ENCODE measurements around the gene FGF18. TPM values are rescaled to one million over a fixed set of nuclear protein-coding genes. Genes with fewer than 3 reads are reported as not detected.

FGF18 gene
- total and polyA plus RNA-seq, 9 of the 15 experiments (the other 6 are each of a cell fraction or from before 2014, with no cell fraction given), result 0.05 to 0.18 (median 0.11) TPM; not detected in 6

DNA sequence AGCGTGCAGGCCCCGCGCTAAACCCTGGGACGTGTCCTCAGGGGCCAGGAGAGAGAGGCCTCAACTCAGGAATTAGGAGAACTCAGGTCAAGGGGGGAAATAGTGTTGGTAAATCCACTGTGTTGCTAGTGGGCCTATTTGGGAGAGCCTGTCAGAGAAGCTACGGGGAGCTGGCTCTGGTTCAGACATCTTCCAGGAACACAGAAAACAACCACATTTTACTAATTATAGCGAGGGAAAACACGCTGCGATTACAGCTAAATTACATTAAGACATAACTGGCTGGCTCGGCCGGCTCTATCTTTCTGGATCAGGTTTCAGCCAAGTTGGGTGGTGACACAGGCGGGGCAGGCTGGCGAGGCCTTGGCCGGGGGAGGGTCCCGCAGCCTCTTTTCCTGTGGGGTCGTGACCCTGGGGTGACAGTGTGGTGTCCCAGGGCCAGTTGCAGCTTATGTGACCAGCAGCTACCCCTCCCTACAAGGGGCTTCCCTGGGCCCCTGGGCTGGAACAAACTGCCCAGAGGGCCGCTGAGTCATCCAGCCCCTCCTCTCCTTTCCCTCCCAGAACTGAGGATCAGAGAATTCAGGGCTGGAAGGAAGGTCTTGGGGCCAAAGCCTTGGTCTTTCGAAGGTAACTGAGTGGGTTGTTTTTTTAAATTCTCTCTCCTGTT is 75.1 kb downstream of the FGF18 start (continued):
- TF ChIP-seq, protein P1, sequence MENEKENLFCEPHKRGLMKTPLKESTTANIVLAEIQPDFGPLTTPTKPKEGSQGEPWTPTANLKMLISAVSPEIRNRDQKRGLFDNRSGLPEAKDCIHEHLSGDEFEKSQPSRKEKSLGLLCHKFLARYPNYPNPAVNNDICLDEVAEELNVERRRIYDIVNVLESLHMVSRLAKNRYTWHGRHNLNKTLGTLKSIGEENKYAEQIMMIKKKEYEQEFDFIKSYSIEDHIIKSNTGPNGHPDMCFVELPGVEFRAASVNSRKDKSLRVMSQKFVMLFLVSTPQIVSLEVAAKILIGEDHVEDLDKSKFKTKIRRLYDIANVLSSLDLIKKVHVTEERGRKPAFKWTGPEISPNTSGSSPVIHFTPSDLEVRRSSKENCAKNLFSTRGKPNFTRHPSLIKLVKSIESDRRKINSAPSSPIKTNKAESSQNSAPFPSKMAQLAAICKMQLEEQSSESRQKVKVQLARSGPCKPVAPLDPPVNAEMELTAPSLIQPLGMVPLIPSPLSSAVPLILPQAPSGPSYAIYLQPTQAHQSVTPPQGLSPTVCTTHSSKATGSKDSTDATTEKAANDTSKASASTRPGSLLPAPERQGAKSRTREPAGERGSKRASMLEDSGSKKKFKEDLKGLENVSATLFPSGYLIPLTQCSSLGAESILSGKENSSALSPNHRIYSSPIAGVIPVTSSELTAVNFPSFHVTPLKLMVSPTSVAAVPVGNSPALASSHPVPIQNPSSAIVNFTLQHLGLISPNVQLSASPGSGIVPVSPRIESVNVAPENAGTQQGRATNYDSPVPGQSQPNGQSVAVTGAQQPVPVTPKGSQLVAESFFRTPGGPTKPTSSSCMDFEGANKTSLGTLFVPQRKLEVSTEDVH (IDR thresholded peaks at IDR 0.05; ENCODE audit: low read depth, partially characterized antibody), result peak; percentile 16
- no peak for TF ChIP-seq TCF7 (IDR thresholded peaks at IDR 0.05; ENCODE audit: borderline replicate concordance)
- TF ChIP-seq DACH1 (IDR thresholded peaks at IDR 0.05; ENCODE audit: partially characterized antibody), result no peak
- TF ChIP-seq CXXC5 (CRISPR knock-in tag; IDR thresholded peaks at IDR 0.05), result peak; percentile 71; the same call in 1 of the 2 replicates
- peak; percentile 97 for TF ChIP-seq NFE2 (IDR thresholded peaks at IDR 0.05; ENCODE audit: low read depth)
- no peak for TF ChIP-seq ZNF311 (CRISPR knock-in tag; IDR thresholded peaks at IDR 0.05)
- TF ChIP-seq ZNF324 (CRISPR knock-in tag; IDR thresholded peaks at IDR 0.05), result no peak
- TF ChIP-seq, protein P2, sequence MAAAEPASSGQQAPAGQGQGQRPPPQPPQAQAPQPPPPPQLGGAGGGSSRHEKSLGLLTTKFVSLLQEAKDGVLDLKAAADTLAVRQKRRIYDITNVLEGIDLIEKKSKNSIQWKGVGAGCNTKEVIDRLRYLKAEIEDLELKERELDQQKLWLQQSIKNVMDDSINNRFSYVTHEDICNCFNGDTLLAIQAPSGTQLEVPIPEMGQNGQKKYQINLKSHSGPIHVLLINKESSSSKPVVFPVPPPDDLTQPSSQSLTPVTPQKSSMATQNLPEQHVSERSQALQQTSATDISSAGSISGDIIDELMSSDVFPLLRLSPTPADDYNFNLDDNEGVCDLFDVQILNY (CRISPR knock-in tag; IDR thresholded peaks at IDR 0.05), result no peak
- TF ChIP-seq, protein P3, sequence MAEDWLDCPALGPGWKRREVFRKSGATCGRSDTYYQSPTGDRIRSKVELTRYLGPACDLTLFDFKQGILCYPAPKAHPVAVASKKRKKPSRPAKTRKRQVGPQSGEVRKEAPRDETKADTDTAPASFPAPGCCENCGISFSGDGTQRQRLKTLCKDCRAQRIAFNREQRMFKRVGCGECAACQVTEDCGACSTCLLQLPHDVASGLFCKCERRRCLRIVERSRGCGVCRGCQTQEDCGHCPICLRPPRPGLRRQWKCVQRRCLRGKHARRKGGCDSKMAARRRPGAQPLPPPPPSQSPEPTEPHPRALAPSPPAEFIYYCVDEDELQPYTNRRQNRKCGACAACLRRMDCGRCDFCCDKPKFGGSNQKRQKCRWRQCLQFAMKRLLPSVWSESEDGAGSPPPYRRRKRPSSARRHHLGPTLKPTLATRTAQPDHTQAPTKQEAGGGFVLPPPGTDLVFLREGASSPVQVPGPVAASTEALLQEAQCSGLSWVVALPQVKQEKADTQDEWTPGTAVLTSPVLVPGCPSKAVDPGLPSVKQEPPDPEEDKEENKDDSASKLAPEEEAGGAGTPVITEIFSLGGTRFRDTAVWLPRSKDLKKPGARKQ (CRISPR knock-in tag; IDR thresholded peaks at IDR 0.05), result no peak
- peak; percentile 87 for TF ChIP-seq MAFG (tag; conservative IDR thresholded peaks at IDR 0.05)
- 0 out of 2 replicates have a peak, but pooled peaks have one; percentile 11 for TF ChIP-seq EHMT2 (IDR thresholded peaks at IDR 0.05)
- TF ChIP-seq POLR3A (IDR thresholded peaks at IDR 0.05; ENCODE audit: borderline replicate concordance, extremely low read depth, insufficient read depth, insufficient read length), result no peak
- no peak for TF ChIP-seq MXI1 (IDR thresholded peaks at IDR 0.05; ENCODE audit: low read depth, low read length)
- peak; percentile 67 for TF ChIP-seq RBFOX2 (IDR thresholded peaks at IDR 0.05; ENCODE audit: low read depth, low read length)
- TF ChIP-seq ZFP1 (CRISPR knock-in tag; IDR thresholded peaks at IDR 0.05), result no peak
- TF ChIP-seq, protein P4, sequence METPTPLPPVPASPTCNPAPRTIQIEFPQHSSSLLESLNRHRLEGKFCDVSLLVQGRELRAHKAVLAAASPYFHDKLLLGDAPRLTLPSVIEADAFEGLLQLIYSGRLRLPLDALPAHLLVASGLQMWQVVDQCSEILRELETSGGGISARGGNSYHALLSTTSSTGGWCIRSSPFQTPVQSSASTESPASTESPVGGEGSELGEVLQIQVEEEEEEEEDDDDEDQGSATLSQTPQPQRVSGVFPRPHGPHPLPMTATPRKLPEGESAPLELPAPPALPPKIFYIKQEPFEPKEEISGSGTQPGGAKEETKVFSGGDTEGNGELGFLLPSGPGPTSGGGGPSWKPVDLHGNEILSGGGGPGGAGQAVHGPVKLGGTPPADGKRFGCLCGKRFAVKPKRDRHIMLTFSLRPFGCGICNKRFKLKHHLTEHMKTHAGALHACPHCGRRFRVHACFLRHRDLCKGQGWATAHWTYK (CRISPR knock-in tag; IDR thresholded peaks at IDR 0.05), result no peak
- no peak for TF ChIP-seq ZNF253 (CRISPR knock-in tag; conservative IDR thresholded peaks at IDR 0.05)
- TF ChIP-seq CBFA2T3 (IDR thresholded peaks at IDR 0.05), result peak; percentile 28; the same call in 1 of the 2 replicates
- no peak for TF ChIP-seq ZNF347 (CRISPR knock-in tag; IDR thresholded peaks at IDR 0.05; ENCODE audit: low read depth)
- TF ChIP-seq ZNF24 (IDR thresholded peaks at IDR 0.05), result no peak; the same call in 1 of the 2 replicates
- TF ChIP-seq SOX6 (IDR thresholded peaks at IDR 0.05), result peak; percentile 63
- no peak; the same call in 1 of the 2 replicates for TF ChIP-seq NCOA1 (IDR thresholded peaks at IDR 0.05; ENCODE audit: low read depth)
- TF ChIP-seq MEF2A (IDR thresholded peaks at IDR 0.05; ENCODE audit: control insufficient read depth, low read depth, low read length), result no peak
